ENCODE results near the gene CERS6.

- no peak for TF ChIP-seq CTCF (IDR thresholded peaks at IDR 0.05)
- TF ChIP-seq POLR2A (IDR thresholded peaks at IDR 0.05): no peak
These were observed 158.3 kb downstream of the CERS6 start for GRCh38 chr2:168614172-168615018.
